ENCODE data around the gene CCDC73.

Gene CCDC73

DNA sequence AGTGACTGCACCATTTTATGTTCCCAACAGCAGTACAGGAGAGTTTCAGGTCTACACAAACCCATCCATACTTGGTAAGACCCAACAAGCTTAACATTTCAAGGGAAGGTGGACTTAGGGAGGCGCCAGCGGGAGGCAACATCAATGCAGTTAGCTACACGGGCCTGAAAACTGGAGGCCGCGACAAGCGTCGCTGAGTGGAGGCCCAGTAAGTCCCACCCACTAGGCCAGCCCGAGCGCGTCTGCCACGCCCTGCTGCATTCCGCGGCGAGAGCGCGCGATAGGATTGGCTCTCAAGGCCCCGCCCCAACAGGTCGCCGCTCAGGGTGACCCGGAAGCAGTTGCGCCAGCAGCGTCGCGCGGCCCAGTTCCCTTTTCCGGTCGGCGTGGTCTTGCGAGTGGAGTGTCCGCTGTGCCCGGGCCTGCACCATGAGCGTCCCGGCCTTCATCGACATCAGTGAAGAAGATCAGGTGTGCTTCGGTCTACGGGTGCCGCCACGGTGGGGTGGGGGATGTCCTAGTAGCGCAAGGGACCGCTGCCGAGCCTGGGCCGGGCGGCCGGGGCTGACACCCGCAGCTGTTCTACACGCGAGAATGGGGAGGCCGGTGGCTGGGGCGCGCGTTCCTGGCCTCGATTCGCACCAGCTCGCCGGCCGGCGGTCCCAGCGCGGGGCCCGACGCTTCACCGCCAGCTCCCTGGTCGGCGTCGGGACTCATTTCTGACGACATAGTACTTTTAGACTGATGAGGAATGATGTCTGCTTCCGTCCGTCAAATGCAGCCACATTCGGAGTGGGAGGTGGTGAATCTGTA, 210.8 kb downstream of the CCDC73 start, which contains the start of gene EIF3M:
EIF3M (plus strand) TSS at position 373 of the 813 bp plus-strand sequence; CDS start at position 430, 57 bp downstream.
- ATAC-seq = peak; percentile 99

DNA sequence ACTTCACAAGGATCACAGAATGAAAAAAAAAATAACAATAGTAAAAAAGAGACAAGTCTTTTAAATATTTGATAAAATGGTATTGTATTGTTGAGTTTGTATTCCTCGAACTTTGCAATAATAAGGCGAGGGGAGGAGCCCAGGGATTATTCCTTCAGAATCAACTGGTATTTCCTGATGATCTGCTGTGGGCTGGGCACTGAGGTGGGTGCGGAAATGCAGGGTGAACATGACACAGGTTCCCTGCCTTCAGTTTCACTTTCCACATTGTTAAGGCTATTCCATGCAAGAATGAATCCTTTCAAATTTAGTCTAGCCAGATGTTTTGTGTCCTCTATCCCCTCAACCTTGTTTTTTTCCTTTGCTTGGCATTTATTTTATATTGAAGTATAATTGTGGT, 212.9 kb downstream of the CCDC73 start:
- ATAC-seq = no peak

DNA sequence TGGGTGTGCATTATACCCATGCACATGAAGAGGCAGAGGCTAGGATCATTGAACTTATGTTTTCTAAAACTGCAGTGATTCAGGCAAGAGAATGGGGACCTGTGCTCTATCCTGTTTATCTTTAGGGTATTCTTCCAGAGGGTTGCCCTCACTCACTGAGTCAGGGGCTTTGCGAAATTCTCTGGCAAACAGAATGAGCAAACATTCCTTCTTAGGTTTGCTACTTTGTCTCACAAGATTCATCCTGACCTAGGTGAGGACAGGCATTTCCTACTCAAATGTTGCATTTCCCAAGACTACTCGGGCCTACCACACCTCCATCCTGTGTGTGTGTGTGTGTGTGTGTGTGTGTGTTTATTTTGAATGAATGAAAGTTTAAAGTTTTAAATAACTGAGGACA, 213.5 kb downstream of the CCDC73 start:
- ATAC-seq = no peak

DNA sequence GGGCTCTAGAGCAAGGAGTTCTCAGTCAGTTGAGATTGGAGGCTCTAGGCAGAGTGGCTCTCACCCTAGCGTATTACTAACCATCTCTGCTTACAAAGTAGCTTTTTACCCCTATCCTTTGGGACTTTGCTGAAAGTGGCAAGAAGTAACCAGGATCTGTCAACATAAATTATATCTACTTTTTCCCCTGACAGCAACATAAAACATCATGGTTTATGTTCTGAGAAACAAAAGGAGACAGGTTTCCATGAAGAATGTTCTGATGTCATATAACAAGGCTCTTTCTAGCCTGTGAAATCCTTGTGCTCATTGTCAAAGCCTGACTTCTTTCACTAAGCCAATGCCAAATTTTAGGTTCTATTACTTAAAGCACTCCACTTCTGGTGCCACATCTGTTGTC, 218.0 kb downstream of the CCDC73 start:
- no peak for ATAC-seq

DNA sequence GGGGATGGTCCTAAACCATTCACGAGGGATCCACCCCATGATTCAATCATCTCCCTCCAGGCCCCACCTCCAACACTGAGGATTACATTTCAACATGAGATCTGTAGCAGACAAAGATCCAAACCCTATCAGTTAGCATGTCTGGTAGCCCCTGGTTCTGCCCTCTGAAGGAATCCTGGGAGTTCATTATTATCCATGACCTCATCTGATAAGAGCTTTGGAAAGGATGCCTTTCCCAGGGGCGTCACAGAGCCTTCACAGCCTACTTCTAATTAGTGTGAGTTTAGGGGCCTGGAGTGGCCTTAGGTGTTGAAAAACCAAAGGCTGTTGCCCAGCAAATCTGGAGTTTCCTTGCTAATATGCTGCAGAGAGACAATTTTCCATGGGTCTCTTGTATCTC, 219.4 kb downstream of the CCDC73 start:
- no peak for ATAC-seq

DNA sequence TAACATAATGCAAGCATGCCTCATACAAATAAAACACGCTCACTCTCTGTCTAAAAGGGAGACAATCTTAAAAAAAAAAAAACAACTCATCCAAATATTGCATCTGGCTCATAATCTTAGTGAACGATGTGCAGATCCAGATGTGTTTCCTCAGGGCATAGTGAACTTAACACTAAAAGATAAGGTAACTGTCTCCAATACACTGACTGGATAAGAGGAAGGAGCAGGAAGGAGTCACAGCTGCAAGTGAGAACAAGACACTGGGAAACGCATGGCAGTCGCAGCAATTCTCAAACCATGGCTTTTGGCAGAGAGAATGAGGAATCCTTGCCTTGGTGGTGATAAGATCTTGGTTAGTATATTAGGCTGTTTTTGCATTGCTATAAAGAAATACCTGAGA, 220.0 kb downstream of the CCDC73 start:
- ATAC-seq = no peak

DNA sequence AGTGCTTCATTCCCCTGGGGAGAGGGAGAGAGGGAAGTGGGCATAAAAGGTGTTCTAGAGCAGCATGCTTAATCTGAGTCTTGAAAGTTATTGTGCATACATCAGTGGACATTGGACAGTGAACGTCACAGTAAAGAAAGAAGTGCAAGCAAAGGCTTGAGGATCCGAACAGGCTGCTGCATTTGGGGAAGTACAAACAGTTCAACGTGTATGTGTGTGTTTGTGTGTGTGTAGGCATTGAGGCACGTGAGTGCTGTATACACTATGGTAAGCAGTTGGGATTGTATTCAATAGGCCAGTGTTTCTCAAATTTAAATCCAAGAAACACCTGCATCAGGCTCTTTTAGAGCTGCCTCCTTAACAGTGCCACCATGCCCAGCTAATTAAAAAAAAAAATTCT, 221.2 kb downstream of the CCDC73 start:
- no peak for ATAC-seq

DNA sequence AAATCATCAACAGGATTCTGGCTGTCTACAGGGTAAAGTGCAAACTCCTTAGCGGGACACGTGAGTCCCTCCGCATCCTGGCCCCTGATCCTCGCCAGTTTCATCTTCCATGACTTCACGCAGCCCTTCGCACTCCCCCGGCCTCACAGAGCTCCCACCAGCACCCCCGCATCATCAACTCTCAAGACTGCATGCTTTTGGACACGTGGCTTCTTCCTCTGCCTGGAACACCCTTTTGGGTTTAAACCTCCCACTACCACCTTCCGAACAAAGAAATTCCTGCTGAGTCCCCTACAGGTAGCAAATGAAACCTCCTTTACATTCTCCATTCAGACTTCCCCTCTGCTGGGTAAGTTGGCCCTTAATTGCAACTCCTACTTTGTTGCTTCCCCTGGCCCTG, 223.4 kb downstream of the CCDC73 start:
- ATAC-seq = no peak

DNA sequence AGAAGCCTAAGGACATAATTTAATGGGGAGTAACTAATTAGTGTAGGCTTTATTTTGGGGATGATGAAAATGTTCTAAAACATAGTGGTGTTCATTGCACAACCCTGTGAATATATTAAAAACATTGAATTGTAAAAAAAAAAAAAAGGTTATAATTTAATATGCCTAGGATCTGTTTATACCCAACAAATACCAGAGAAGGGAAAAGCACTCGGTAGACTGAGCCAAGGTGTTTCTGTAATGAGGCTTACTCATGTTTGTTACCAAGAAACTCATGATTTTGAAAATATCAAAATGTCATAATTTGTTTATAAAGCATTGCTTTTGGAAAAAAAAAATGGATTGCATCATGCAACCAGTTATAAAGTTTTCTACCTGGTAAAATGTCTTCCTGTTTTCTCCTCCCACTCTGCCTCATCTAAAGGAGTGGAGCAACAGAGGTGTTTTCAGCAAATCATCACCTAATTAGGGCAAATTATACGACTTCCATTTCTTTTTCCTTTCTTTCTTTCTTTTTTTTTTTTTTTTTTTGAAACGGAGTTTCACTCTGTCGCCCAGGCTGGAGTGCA, 225.1 kb downstream of the CCDC73 start:
- no peak for ATAC-seq

DNA sequence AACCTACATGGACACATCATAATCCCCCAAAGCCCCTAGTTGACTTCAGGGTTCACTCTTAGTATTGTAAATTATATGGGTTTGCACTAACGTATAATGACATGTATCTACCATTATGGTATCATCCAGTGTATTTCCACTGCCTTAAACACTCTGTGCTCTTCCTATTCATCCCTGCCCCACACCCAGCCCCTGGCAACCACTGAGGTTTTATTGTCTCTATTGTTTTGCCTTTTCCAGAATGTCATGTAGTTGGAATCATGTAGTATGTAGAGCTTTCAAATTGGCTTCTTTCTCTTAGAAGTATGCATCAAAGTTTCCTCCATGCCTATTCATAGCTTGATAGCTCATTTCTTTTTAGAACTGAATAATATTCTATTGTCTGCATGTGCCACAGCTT, 227.3 kb downstream of the CCDC73 start:
- no peak for ATAC-seq

DNA sequence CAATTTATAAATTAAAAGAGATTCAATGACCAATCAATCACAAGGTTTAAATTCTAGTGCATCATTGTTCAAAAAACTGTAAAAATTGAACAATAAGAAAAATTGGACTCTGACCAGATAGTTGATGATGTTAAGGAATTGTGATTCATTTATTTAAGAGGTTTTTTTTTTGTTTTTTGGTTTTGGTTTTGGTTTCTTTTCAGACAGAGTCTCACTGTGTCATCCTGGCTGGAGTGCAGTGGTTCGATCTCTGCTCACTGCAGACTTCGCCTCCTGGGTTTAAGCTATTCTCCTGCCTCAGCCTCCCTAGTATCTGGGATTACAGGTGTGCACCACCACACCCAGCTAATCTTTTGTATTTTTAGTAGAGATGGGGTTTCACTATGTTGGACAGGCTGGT, 227.9 kb downstream of the CCDC73 start:
- ATAC-seq = peak; percentile 53 to 68

DNA sequence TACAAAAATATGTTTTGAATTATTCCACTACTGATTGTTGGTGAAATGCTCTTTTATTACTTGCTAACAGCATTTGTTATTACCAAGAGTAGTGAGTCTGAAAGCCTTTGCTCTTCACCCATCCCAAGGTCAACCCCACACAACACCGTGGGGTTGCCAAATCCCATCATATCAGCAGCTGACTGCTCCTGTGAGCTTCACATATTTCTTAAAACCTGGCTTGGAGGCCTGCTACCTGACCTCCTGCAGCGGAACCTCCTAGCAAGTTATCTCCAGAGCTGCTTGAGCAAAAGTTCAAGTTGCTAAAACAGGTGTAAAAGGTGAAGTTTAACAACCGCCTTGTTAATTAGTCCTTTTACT, 230.9 kb downstream of the CCDC73 start:
- ATAC-seq = no peak

DNA sequence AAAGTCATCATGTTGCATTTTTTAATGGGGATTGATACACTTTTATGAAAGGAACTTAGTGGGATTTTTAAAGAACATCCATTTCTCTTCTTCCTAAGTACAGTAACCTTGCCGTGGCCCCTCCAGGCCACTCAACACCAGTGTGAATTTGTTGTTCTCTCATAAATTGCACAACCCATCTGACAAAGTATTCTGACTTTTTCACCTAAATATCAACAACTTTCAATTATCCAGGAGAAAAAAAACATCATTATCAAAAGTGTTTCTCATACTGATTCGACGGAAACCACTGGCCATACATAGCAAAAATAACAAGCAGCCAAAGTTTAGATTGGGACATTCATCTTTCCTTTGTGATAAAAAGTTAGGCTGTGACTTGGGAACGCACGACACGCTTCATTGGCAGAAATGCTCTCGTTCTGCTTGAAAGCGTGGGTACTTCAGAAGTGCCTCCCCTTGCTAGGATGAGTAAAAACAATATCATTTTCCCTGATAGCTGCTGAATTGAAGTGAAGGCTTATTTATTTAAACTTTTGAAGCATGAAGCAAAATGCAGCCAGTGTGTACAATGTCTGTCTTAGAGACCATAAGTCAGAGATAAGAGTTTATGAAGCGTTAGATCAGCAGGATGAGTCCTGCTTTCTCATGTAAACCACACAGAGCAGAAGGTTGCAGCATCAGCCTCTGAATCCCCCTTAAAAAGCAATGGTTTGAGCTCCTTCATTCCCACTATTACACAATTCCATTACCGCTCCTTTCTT, 231.4 kb downstream of the CCDC73 start:
- no peak for ATAC-seq

DNA sequence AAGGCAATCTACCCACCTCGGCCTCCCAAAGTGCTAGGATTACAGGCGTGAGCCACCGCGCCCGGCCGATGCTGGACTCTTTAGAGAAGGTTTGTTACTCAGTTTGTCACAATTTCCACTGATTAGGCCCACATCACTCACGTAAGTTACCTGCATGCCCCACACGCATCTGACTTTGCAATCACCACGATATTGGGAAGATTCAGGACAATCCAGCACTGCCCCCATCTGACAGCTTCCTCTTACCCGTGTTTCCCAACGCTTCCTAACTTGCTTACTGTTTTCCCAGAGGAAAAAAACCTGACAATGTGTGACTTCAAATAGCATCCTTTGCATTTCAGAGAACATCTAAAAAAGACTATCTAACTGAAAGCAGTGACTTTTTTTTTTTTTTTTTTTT, 232.6 kb downstream of the CCDC73 start:
- ATAC-seq = no peak

DNA sequence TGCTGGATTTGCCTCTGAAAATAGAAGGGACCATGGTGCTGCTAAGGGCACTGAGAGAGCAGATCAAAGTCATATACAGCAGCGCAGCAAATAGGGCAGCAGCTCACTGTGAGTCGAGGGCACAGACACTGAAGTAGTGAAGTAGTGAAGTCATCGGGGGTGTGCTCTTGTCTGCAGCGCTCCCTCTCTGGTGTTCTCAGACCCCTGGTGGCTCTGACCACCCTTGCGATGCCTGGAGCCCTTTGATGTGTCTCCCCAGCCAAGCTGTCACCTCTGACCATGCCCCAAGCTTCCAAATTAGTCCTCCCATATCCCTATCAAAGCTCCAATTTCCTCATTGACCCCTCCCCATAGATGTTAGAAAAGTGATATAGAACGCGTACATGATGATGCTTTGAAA, 238.6 kb downstream of the CCDC73 start:
- ATAC-seq = no peak

DNA sequence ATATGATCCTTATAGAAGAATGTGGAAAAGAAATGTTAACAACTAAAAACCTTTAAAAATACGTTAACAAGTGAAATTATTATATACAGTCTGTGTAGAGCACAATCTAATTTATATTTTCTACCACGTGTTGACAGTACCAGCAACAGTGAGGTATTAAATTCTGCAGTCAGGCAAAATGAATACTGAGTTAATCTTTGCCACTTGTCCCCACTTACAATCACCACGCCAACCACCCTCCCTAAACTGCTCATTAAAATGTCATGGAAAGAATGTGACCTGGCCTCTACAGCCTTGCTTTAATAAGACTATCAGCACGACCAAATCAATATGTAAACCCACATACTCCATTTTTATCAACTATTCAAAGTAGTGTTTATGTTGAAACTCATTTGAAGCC, 239.4 kb downstream of the CCDC73 start:
- ATAC-seq = no peak

Data from activated CD4-positive, CD25-positive, alpha-beta regulatory T cell treated with anti-CD3 and anti-CD28 coated beads, Interleukin-2, amount 50 U/mL, for 24 hours (primary cell).